HG03097 (cell line): ENCODE measurements around the gene FMN1.
"Not testable (repeated sequence)": the region's sequence is repeated elsewhere in the genome, so short reads cannot be mapped to it uniquely, and the experiment has no call there.

ENCODE experiments used
- ATAC-seq: cut with Tn5 transposase; IDR thresholded peaks from one replicate; pipeline ENCODE4 v1.9.1; 2021; ENCODE audit not compliant: unreplicated experiment, low FRiP score

The FMN1 gene

DNA sequence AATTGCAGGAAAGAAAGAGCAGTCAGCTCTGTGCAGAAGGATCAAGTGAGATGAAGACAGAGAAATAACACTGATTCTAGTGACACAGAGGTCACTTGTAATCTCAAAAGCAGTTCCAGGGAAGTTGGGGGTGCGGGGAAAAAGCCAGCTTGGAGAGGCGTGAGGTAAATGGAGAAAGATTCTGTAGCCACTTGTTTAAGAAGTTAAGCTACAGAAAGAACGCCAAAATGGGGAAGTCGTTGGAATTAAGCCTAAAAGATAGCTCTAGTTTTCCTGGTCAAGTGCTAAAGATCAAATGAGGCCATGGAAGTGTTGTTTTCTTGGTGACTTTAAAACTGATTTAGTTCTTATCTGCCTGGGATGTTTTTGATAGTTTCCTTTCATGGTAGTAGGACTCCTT is 324.7 kb downstream of the FMN1 start:
- no peak for ATAC-seq

DNA sequence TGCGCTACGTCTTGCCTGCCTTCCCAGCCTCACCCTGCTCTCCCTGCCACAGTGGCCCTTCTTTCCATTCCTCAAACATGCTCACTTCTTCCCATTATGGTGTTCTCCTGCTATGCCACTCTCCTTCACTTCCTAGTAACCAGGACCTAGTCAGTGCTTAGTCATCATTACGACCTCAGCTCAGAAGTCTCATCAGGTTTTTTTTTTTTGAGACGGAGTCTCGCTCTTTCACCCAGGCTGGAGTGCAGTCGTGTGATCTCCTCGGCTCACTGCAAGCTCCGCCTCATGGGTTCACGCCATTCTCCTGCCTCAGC is 327.2 kb downstream of the FMN1 start:
- no peak for ATAC-seq

DNA sequence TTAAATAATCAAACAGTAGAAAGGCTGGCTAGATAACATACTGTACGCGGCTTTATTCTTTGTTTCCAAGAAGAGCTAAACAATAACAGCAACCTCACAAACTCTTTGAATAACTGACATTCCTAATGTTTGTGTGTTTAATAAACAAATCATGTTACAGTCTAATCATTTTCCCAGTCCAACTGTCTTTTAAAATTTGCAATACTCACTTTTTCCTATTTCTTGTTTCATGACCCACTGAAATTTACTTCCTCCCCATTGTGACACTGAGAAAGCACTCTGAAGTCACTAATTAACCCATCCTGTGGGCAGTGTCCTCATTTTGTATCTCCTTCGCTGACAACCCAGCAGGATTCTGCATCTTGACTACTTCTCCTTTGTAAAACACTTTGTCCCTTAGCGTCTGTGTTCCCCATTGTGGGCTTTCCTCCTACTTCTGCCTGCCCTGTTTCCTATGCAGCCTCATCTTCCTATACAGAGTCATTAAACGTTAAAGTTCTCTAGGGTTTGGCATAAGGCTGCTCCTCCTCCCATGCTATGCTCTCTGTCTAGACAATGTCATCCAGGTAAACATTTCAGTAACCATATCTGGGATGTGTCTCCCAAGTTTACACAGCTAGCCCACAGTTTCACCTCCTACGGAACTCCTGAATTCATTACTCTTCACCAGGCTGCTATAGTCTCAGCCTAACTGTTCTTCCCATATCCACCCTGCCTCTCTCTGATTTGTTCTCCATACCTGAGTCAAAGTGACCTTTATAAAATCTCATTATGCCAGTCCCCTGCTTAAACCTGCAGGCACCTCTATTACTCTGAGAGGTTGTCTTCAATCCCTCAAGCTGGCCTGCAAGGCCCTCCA is 327.8 kb downstream of the FMN1 start:
- ATAC-seq: no peak

DNA sequence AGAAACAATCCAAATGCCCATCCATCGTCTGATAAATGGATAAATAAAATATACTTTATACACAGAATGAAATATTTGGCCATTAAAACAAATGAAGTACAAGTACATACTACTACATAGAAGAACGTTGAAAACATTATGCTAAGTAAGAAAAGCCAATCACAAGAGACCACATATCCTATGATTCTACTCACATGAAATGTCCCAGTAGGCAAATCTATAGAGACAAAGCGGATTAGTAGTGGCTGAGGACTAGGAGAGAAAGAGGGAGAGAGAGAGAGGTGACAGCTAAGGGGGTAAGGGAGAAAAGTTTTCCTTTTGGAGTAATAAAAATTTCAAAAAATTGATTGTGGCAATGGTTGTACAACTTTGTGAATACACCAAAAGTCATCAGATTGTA is 329.7 kb downstream of the FMN1 start:
- ATAC-seq: no peak

DNA sequence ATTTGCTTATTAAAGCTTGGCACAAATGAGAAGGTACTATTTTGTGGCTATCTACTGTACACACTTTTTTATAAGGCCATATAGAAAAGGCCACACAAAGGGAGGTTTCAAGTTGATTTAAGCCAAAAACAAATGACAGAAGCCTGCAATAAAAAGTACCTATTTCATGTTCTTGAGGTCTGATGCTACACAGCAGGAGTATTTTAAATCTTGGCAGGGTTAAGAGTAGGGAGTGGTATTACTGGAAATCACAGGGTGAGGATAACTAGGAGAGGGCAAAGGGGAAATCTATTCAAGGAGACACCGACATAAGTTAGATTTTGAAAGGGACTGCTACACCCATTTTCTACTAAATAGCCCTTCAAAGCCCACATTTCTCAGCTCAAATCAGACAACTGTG is 330.5 kb downstream of the FMN1 start:
- no peak for ATAC-seq

DNA sequence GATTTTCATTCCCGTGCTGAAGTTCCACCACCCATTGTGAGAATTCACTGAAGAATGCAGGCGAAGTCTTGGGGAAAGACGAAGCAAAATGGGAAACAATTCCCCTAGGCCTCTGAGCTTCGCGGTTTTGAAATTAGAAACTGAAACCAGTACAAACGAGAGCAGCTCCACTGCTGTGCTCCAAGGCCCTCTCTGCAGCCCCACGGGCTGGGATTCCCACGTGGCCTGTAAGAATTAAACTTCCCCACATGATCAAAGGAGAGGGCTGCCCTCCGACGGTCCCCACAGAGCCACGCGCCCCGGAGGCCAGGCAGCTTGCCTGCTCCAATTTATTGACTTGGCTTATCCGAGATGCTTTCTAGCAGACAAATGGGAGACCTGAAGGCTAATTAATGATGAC is 332.8 kb downstream of the FMN1 start:
- no peak for ATAC-seq

DNA sequence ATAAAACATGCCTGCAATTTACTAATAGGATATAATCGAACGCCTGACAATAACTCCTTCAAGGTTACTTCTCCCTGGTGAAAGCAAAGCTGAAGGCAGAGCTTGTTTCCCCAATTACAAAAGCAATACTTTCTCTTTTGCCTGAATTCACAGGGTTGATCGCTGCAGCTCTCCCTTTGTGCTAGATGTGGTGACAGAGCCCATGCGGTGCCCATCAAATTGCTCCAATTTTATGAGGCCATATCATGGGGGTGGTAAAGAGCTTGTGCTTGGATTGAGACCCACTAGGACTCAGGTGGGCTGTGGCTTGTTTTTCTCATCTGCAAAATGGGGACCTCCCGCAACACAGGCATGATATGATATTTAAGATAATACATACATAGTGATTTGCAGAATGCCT is 333.3 kb downstream of the FMN1 start:
- ATAC-seq: no peak

DNA sequence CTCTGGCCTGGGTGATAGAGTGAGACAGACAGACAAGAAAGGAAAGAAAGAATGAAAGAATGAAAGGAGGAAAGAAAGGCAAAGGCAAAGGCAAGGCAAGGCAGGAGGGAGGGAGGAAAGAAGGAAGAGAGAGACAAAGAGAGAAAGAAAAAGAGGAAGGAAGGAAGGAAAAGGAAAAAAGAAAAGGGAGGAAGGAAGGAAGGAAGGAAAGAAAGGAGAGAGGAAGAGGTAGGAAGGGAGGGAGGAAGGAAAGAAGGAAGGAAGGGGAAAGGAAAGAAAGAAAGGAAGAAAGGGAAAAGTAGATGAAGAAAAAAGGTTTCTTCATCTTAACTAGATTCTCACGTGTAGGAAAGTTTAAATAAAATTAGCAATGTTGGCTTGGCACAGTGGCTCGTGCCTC is 334.5 kb downstream of the FMN1 start:
- ATAC-seq: no peak

DNA sequence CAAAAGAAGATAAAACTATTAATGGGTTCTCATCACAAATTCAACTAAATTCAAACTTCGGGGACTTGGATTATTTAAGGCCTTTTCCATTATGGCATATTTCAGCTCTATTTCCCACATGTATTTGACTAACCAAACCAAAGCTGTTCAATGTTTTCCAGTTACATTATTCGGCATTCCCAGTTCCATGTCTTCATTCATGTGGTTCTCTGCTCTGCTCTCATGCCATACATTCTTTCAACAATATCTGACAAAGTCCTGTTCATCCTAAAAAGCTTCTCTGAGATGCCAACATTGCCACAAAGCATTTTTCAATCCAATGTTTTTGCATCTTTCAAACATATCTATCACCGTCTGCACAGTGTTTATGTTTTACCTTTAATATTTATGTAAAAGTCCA is 335.3 kb downstream of the FMN1 start:
- ATAC-seq: no peak

DNA sequence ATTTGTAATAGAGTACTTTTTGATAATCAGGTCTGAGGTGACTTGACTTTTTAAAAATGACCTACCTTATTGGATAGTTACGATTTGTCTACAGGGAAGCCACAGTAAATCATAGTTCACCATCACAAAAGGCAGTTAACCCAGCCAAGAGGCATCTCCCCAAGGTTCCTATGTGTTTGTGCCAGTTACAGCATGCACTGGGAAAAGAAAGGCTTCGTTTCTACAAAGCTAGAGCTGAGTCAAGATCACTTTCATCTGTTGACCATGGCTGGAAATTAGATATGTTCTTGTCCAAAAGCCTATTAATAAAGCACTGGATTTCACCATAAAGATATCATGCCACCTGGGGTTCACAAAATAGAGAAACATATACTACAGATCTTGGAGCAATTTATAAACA is 336.8 kb downstream of the FMN1 start:
- ATAC-seq: no peak

DNA sequence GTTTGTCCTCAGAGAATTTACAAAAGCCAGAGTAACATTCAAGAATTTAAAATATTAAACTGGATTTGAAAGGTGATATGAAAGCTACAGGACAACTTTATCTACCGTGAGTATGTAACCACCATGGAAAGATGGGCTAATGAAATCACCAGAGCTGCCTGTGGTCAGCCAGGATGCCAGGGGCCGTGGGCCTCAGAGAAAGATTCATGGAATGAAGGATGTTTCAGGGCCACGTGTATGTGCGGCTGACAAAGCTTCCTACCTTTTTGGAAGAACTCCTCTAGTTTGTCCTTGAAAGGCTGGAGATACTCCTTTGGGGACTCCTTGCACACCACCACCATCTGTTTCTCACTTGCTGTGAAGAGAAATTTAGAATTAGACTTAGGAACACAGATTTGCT is 337.8 kb downstream of the FMN1 start:
- no peak for ATAC-seq

DNA sequence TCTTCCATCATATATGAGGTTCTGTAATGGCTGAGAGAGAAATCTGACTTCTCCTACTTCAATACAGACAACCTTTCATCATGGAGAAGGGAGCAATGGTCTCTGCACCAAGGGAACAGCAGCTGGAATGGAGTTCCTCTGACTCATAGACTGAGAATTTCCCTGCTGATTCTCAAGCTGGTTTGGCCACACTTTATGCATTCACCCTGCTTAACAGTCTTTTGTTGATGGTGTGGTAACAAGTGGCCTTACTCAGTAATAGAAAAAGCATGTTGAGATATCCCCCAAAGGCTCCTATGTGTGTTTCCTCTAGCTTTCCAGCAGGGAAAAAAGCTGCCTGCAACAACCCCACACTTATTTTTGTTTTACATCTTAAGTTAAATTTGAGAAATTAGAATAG is 338.6 kb downstream of the FMN1 start:
- no peak for ATAC-seq

DNA sequence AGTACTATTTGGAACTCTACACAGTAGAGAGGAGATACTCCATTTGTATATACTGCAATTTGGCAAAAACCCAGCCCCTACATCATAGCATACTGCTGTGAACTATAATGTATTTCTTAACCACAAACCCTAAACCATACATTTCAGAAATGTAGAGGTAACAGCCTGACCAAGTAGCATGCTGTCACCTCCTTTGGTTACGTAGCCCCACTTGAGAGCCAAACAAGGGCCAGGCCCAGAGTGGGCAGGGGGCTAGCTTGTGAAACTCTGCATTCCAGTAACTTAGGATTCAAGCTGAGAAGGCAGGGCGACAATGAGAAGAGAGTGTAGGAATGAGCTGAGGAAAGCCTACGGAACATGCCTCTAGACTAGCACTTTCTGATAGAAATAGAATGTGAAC is 340.9 kb downstream of the FMN1 start:
- no peak for ATAC-seq

DNA sequence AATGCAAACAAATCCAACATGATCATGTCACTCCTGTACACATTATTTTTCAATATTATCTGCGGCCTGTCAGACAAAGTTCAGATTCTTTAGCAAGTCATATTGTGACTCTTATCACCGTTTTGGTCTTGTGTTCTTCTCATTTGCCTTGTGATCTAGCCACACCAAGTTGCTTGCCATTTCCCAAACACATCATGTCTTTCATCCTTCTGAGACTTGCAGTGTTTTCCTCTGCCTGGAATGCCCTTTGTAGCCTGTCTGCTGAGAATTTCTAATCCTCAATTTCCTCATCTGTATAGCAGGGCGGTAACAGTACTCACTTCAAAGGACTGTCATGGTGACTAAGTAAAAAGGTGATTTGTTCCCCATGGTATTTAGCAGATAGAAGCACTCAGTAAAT is 341.7 kb downstream of the FMN1 start:
- ATAC-seq: no peak

DNA sequence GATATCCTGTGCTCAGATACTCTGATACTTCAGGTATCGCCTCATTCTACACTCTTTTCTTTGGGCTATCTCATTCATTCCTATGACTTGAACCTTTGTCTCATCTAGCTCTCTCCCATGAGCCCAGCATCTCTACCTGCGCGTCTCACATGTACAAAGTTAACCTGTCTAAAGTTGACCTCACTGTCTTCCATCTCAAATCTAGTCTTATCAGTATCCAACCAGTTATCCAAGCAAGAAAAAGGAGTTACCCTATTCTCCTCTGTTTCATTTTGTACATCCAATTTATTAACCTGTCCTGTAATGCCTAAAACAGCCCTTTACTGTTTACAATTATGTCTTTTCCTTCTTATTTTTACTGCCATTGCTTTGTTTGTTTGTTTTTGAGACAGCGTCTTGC is 342.5 kb downstream of the FMN1 start:
- no peak for ATAC-seq

DNA sequence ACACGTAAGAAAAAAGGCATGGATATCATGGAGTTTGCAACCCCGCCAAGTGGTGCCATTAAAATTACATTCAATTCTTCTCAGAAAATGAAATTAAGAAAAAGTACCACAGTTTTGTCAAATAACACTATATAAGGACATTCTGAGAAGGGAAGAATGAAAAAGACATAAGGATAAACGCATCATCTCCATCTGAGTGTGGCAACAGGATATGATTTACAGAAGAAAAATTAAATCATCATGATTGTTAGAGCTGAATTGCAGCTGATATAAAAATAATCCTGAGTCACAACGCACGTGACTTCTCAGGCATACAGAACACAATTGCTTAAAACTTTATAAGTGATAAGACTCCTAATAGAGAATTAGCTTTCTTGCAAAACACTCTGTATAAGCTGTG is 342.9 kb downstream of the FMN1 start:
- no peak for ATAC-seq

DNA sequence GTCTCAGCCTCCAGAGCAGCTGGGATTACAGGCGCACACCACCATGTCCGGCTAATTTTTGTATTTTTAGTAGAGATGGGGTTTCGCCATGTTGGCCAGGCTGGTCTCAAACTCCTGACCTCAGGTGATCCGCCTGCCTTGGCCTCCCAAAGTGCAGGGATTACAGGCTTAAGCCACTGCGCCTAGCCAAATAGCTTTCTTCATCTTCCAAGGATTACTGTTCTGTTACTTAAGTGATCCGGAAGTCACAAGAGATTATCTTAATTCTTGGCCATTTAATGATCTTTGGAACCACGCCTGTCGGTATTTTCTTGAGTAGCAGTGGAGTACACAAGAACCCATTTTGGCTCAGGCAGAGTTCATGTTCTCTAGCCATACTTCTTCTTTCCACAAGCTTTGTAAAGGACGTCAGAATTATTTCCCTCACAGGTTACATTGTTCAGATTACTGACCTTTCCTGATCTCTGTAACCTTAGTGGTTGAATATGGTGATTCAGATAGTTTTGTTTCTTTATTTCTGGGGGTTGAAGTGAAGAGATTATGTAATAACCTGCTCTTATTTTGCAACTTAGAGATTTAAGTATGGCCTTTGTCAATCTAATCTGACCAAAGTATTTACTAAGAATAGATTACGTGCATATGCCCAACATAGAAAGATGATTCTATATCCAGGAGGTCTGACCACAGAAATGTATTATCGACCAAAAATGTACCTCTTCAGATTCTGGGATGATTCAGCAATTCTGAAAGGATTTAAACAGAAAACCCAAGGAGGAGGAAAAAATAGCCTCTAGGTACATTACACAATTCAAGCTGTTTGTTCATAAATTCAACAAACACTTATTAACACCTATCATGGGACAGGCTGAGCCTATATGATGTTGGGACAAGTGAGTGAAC is 344.5 kb downstream of the FMN1 start:
- ATAC-seq: no peak

DNA sequence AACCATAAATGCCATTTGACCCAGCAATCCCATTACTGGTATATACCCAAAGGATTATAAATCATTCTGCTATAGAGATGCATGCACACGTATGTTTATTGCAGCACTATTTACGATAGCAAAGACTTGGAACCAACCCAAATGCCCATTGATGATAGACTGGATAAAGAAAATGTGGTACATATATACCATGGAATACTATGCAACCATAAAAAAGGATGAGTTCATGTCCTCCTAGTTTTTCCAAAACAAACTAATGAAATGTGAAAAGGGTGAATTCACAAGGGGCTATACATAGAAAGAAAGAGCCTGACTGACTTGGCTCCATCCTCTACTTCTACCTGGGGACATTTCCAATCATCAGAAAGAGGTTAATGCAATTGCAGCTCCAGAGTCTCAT is 347.8 kb downstream of the FMN1 start:
- ATAC-seq: not testable (repeated sequence)

DNA sequence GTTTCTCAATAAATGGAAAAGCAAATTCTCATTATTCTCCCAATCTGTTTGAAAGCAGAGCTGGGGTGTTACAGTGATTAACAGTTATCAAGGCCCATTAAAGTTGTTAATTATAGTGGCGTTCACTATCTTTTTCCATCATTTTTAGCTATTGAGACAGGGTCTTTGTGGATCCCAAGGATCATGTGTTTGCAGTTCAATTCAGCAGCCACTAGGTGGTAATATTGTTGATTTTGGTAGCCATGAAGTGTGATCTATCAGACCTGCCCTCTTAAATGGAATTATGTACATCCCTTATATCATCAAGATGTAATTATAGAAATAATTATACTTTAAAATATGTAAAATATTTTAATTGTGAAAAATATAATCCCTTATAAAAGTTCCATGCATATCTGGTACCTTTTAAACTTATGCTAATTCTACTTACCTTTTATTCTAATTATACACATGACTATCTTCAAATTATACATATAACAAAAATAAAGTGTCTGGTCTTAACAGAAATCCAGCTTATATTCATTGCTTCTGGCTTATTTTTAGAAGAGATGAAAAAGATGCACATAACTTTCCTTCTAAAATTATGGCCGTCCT is 350.3 kb downstream of the FMN1 start:
- ATAC-seq: no peak

DNA sequence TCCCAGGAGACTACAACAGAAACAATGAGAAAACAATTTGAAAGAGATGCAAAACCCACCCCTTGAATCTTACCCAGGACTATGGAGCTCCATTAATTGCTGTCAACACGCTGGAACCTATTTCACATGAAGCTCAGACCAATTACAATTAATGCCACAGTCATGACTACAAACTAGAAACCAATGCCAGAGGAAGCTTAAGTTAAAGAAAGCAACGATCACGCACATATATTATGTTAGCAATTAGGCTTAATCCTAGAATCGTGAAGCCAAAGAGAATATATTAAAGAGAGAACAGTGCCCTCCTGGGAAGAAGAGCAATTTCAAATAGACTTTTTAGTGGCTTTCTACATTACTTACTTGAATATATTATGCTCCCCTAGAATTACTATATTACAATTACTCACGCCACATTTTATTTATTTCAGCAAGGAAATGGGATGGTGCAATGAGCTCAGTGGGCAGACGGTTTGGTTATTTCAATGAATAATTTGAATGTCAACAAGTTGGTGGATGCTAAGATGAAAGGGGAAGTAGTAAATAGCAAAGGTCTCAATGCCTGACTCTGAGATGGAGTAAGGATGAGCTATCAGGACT is 351.2 kb downstream of the FMN1 start:
- no peak for ATAC-seq

DNA sequence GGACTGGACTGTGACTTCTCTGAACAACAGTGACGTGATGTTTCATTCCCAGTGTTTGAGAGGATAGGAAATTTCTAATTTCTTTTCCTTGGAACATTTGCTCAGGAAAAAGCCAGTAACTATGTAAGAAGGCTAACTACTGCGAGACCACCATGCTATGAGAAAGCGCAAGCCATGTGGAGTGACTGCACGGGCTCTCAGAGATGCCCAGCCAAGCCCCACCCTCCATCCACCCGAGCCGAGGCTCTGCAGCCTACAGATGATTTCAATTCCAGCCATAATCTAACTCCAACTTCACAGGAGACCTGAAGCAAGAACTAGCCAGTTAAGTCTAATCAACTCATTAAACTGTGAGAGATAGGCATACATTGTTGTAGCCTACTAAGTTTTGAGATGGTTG is 352.4 kb downstream of the FMN1 start:
- no peak for ATAC-seq
